ENCODE results near the gene TBCK.

Gene TBCK

DNA sequence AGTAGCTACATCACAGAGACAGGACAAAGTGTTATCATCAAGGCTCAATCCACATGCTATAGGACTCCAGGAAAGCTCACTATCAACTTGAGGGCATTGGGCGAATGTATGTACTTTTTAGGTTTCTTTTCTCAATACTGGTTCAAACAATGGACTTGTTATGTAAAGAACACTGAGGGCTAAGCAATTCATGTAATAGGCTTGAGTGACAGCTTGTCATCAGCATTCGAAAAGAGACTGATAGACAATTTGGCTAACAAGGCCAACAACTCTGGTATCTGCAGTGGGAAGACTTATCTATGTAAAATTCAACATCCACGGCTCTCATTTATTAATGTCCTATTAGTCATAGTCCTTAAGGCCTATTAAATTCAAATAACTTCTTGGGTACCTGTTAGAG, 279.7 kb downstream of the TBCK start:
- no peak for DNase-seq

- no peak for DNase-seq
Observed at GRCh38 chr4:106035204-106035603, 280.8 kb downstream of the TBCK start.

DNA sequence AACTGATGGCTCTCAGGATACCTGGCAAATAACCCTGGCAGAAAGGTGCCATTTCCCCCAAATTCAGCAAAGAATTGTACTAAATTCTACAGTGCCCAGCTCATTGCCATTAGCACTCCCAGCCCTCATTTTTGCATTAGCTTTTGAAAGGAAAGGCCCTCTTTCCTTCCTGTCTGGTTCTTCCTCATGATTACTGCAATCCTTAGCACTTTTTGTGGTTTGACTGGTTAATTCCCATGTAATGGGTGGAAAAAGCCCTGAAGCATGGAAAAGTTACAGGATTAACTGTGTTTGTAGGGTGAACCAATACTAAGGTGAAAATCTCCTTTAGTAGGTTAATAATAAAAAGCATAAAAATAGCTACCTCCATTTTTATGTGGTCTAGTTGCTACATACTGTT, 281.3 kb downstream of the TBCK start:
- no peak for DNase-seq

- DNase-seq = no peak
Observed at GRCh38 chr4:106034220-106034619, 281.8 kb downstream of the TBCK start.

GRCh38 chr4:106033469-106033868, 282.5 kb downstream of the TBCK start:
- DNase-seq = no peak

DNA sequence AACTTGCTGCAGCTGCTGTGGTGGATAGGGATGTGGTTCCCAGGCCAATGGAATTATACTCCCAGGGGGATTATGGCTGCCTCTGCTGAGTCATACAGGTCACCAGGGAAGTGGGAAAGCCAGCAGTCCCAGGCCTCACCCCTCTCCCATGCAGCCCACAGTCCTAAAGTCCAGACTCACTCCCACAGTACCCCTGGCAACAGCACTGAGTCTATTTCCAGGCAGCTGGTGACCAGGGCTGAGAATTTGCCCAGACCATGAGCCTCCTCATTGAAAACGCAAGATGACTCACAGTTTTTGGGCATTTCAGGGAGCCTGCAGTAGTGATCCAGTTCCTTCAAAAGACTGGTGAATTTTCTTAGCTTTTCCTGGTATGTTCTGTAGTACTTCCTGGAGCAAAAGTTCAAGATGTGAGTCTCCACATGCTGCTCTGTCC, 283.1 kb downstream of the TBCK start:
- no peak for DNase-seq

DNA sequence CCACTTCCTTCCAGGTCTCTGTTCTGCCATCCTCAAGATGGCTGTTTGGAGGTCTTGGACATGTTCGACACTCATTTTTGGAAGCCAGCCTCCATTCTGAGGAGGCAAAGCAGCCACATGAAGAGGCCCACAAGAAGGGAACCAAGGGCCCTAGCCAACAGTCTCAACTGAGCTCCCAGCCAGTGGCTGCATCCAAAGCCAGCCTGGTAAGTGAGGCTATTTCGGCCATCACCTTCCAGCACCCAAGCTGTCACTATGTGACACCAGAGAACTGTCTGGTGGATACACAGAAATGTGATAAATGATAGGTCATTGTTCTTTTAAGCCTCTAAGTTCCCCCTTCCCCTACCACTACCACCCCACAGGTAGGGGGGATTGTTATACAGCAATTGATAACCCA, 293.6 kb downstream of the TBCK start:
- no peak for DNase-seq

DNA sequence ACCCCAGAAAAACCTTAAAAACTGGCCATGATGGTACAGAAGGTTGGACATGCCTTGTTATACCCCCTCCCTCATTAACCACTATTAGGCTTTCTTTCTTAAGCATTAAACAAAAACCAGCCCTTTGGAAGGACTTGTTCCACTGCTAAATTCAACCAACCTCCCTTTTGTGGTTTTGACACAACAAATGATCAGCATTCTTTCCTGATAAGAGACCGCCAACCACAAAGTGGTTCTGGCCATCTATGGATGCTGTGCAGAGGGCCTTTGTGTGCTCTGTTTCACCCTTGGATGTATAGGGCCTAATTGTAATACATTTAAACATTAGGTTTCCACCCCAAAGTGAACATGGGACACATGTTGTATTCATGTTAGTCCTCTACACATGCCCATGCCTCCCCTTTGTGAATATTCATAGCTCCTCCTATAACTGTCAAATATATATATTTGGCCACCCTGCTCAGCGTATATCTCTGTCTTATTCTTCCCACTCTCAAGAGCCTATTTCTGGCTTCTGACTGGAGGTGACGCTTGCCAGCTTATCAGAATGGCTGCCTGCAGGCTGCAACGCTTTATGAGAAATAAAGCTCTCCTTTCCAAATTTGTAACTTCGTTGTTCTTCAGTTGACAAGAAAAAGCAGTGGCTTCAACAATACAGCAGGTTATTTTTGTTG, 294.1 kb downstream of the TBCK start:
- DNase-seq = no peak

GRCh38 chr4:106019771-106020170, 296.2 kb downstream of the TBCK start:
- DNase-seq = no peak

DNA sequence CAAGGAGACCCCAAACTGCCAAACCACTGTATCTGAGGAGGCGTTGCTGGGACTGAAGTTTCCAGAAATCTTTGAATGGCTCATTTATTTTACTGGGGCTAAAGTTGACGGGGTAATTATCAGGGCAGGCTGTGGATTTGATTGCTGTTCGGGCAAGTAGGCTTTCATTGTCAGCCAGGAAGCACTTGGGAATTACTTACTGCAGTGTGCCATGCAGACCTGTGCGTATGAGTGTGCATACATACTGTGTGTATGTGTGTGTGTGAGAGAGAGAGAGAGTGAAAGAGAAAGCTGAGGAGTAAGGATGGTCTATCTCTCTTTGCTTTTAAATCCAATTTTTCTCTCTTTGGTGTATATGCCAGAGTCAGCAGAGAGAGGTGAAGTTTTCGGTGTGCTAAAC, 298.0 kb downstream of the TBCK start:
- DNase-seq = no peak

DNA sequence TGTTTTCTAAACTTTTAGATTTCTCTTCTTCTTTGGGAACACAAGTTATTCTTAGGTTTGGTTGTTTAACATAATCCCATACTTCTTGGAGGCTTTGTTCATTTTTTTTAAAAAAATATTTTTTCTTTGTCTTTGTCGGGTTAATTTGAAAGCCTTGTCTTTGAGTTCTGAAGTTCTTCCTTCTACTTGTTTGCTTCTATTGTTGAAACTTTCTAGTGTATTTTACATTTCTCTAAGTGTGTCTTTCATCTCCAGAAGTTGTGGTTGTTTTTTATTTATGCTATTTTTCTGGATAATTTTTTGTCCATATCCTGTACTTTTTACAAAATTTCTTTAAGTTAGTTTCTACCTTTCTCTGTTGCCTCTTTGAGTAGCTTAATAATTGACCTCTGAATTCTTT, 304.6 kb downstream of the TBCK start:
- no peak for DNase-seq

DNA sequence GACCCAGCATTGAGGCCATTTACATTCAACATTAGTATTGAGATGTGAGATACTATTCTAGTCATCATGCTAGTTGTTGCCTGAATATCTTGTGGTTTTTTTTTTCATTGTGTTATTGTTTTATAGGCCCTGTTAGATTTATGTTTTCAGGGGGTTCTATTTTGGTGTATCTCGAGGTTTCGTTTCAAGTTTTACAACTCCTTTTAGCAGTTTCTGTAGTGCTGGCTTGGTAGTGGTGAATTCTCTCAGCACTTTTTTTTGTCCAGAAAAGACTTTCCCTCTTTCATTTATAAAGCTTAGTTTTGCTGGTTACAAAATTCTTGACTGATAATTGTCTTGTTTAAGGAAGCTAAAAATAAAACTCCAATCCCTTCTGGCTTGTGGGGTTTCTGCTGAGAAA, 305.2 kb downstream of the TBCK start:
- DNase-seq = no peak

GRCh38 chr4:106002994-106003393, 313.0 kb downstream of the TBCK start:
- DNase-seq = no peak

GRCh38 chr4:105998171-105999063, 317.6 kb downstream of the TBCK start:
- DNase-seq = no peak

DNA sequence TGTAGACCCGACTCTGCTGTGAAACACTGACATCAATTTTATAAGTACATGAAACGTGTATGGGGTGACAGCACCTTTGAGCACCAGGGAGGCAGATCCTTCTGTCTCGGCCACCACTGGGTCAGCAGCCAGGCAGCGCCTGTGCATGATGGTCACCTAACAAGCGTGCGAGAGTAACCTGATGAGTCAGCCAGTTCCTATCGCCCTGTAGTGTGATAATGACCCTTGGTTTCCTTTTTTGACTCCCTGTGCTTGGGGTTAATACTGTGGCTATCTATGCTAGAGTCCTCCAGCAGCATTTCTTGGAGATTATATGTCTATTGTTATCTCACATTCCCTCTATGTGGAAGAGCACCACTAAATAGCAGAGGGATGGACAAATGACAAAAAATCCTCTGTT, 319.2 kb downstream of the TBCK start:
- no peak for DNase-seq

DNA sequence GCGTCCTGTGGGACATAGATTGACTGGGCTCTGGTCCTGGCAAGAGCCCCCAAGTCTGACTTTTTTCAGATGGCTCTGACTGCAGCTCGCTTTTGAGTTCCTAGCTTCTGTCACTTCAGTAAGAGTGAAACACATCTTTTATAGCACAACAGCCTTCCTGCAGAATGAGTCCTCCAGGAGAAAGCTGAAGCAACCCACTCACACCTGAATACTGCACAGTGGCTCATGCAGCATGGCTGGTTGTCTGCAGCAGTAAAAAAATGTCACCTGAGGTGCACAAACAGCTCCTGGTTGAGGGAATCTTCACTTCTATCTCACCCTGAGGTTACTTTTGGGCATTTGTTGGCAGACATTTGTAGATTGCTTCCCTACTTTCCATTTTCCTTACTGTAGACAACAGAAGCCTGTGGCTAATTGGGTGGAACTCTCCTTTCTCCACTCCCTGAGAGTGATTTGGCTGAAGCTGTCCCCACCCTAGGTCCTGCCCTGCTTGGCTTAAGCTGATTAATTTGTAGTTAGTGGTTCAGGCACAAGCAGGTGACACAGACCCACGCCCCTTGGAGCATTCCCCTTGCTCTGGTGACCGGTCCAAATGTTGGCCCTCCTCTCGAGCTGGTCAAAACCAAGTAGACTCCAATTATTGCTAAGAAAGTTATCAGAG, 321.0 kb downstream of the TBCK start:
- no peak for DNase-seq

DNA sequence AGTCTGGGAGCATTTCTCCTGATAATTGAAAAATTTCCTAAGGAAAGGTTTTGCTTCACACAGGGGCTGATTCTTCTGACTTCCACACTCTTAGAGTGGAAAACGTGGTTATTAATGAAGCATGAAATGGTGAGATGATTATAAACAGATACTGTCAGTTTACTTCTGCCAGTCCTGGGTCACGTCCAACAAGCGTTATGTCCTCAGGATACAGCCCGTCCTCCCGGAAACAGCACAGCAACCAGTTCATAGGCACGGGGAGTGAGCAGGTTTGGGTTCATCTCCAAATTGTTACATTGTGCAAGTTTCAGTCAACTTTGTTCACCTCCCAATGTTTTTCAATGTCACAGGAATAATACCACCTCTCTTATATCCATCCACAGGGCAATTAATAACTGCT, 321.9 kb downstream of the TBCK start:
- DNase-seq = no peak

- DNase-seq = no peak
Observed at GRCh38 chr4:105992641-105993305, 323.2 kb downstream of the TBCK start.

DNA sequence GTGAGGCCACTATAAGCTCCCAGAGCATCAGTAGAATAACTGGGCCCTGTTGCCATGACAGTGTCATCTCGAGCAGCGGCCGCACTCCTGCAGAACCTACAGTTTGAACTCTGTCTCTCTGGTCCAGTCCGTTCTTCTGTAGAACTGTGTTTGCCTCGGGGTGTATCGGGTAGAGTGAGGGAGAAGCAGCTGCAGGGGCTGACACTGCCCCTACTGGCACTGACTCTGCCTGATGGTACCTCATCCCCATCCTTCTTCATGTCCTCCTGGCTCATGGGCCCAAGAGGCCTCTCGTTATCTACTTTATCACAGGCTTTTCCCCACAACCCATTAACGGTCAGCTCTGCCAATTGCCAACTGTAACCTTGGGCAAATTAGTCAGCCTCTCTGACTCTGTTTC, 324.3 kb downstream of the TBCK start:
- DNase-seq = no peak

Measured in GDM1 (cell line).